Natural killer cell (primary cell): ENCODE results near the gene METTL25B. TPM values are rescaled to one million over a fixed set of nuclear protein-coding genes. Genes with fewer than 3 reads are reported as not detected.
A peak's percentile ranks its signal among the peaks of the same experiment; 100 is the strongest.

ENCODE experiments used
- ATAC-seq, 3 donors: fragments of 150-1000 bp in 2 of 3; fragments of 200-7000 bp in 1 of 3; cut with Tn5 transposase; 1 replicate in 1 of 3; 2 replicates in 2 of 3; pipeline ENCODE4 v1.10.0; 2021; ENCODE audit warnings: mild to moderate bottlenecking in 2 of 3, moderate library complexity in 2 of 3
- DNase-seq, 2 donors: peaks; one replicate each; pipeline versions ENCODE4 v3.0.0 to v3.0.0-alpha.2; 2013 to 2021; ENCODE audit warnings: mixed read lengths in 1 of 2
- H3K27ac ChIP-seq: one replicate; pipeline ENCODE4 v1.5.1; 2013; ENCODE audit warnings: mild to moderate bottlenecking, low read length
- H3K27me3 ChIP-seq: one replicate; pipeline ENCODE4 v1.6.1; 2013; ENCODE audit warnings: low read length; ENCODE audit not compliant: control insufficient read depth, insufficient read depth
- H3K36me3 ChIP-seq: one replicate; pipeline ENCODE4 v1.6.1; 2013; ENCODE audit warnings: low read length; ENCODE audit not compliant: control insufficient read depth, insufficient read depth
- H3K4me1 ChIP-seq: one replicate; pipeline ENCODE4 v1.6.1; 2013; ENCODE audit warnings: low read length; ENCODE audit not compliant: control insufficient read depth, insufficient read depth
- H3K4me3 ChIP-seq: one replicate; pipeline ENCODE4 v1.5.1; 2013; ENCODE audit warnings: low read length
- H3K9me3 ChIP-seq: one replicate; pipeline ENCODE4 v1.6.1; 2013; ENCODE audit warnings: low read length; ENCODE audit not compliant: control insufficient read depth, insufficient read depth
- H3K27ac Mint-ChIP-seq, 2 donors: one replicate each; pipeline ENCODE4 v1.8.0; 2022; ENCODE audit warnings: mild to moderate bottlenecking in 2 of 2, mixed read lengths in 2 of 2, moderate library complexity in 1 of 2
- H3K27me3 Mint-ChIP-seq, 2 donors: one replicate each; pipeline ENCODE4 v1.8.0; 2022; ENCODE audit warnings: low read depth in 2 of 2, mixed read lengths in 2 of 2
- H3K36me3 Mint-ChIP-seq: one replicate; pipeline ENCODE4 v1.8.0; 2022; ENCODE audit warnings: mixed read lengths
- H3K4me1 Mint-ChIP-seq, 2 donors: one replicate each; pipeline ENCODE4 v1.8.0; 2022; ENCODE audit warnings: mixed read lengths in 2 of 2
- H3K4me3 Mint-ChIP-seq: one replicate; pipeline ENCODE4 v1.8.0; 2022; ENCODE audit warnings: mild to moderate bottlenecking, moderate library complexity, mixed read lengths
- H3K9me3 Mint-ChIP-seq, 2 donors: one replicate each; pipeline ENCODE4 v1.8.0; 2022; ENCODE audit warnings: mixed read lengths in 2 of 2
- WGBS: methylation state at CpG from one replicate; pipeline ENCODE4 v1.1.7; 2013; ENCODE audit warnings: missing lambda C conversion rate; ENCODE audit not compliant: insufficient coverage; 5-methylcytosine and 5-hydroxymethylcytosine counted together
- intact Hi-C: fragments of 100-400 bp; cut with micrococcal nuclease; formaldehyde crosslinking; loops from one replicate; pipeline ENCODE4 v1.14.2; 2022
- total RNA-seq, 4 donors: library from RNA; stranded (reverse); fragments of 120-200 nt in 1 of 4; gene quantifications; one replicate each; pipeline versions ENCODE4 v1.2.3 to v1.2.4, GENCODE V29; 2013 to 2022
- TF ChIP-seq, protein P1 (sequence below): fragments of 200-600 bp; IDR thresholded peaks from one replicate; pipeline ENCODE4 v1.8.0; 2022; ENCODE audit warnings: antibody characterized with exemption

The METTL25B gene
- total RNA-seq, 3 donors from 2014 or later (not counting 1 experiment from before 2014, with no cell fraction given): 23.5 to 25.3 (median 23.8) TPM

DNA sequence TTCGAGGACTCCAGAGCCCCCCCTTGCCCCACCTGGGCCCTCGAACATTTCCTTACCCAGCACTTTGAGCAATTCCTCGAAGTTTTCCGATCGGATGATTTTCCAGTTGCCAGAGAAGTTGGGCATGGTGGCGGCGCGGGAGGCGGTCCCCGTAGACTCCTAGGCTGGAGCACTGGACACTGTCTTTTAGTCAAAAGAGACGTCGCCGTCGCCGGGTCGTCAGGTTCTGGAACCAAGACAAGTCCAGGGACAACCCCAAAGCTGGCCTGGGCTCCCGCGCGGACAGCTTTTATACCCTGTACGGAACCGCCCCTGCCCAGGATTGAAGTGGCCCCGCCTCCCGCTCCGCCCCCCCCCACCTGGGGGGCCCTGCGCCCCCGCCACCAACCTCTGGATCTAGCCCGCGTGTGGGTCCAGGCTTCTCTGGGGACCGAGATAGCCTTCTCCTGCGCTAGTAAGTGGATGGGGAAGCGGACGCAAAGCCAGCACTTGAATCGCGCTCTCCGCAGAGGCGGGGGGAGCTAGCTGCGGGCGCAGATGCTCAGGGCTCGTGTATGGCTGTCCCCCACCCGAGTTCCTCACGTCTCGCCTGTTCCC, 22.9 kb upstream of the METTL25B start, which contains the start of gene CRABP2:
CRABP2 (minus strand) TSS at position 263 of the 597 bp plus-strand sequence; CDS start at position 126, 137 bp downstream.
- peaks cover 16 to 26% of the 10 kb centered on the region in 2 donors for H3K27me3 Mint-ChIP-seq
- no peaks in the 10 kb centered on the region for H3K36me3 ChIP-seq
- peaks cover 35% of the 10 kb centered on the region for H3K27me3 ChIP-seq
- H3K4me3 ChIP-seq: peak within 1 kb of the TSS; percentile 53
- 3% methylated on average over 40 of the region's 42 CpGs for WGBS
- H3K4me1 ChIP-seq: peaks cover 31% of the 10 kb centered on the region
- H3K4me3 Mint-ChIP-seq: peak within 1 kb of the TSS; percentile 86
- H3K27ac Mint-ChIP-seq: peak within 1 kb of the TSS in 1 of 2 donors; percentile 84
- H3K9me3 Mint-ChIP-seq: no peaks in the 10 kb centered on the region
- peak in 1 of 2 donors; percentile 68 for DNase-seq
- ATAC-seq: peak in 2 of 3 donors; percentile 49 to 54
- no peaks in the 10 kb centered on the region for H3K36me3 Mint-ChIP-seq
- no peaks in the 10 kb centered on the region for H3K9me3 ChIP-seq
- TF ChIP-seq, protein P1, sequence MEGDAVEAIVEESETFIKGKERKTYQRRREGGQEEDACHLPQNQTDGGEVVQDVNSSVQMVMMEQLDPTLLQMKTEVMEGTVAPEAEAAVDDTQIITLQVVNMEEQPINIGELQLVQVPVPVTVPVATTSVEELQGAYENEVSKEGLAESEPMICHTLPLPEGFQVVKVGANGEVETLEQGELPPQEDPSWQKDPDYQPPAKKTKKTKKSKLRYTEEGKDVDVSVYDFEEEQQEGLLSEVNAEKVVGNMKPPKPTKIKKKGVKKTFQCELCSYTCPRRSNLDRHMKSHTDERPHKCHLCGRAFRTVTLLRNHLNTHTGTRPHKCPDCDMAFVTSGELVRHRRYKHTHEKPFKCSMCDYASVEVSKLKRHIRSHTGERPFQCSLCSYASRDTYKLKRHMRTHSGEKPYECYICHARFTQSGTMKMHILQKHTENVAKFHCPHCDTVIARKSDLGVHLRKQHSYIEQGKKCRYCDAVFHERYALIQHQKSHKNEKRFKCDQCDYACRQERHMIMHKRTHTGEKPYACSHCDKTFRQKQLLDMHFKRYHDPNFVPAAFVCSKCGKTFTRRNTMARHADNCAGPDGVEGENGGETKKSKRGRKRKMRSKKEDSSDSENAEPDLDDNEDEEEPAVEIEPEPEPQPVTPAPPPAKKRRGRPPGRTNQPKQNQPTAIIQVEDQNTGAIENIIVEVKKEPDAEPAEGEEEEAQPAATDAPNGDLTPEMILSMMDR: no peak
- H3K4me1 Mint-ChIP-seq: peaks cover 18 to 33% of the 10 kb centered on the region in 2 donors
- H3K27ac ChIP-seq: no peak within 1 kb of the TSS
- intact Hi-C loops: no loop called here

GRCh38 chr1:156705918-156706656, 22.2 kb upstream of the METTL25B start:
- peak; percentile 57 to 65 (median 63) for ATAC-seq
- no peaks in the 10 kb centered on the region for H3K36me3 Mint-ChIP-seq
- H3K9me3 Mint-ChIP-seq: no peaks in the 10 kb centered on the region
- peak overlapping the region; percentile 53 for H3K4me3 ChIP-seq
- peaks cover 16 to 26% of the 10 kb centered on the region in 2 donors for H3K27me3 Mint-ChIP-seq
- TF ChIP-seq, protein P1: peak; percentile 75
- H3K4me3 Mint-ChIP-seq: peak overlapping the region; percentile 86
- peak overlapping the region in 1 of 2 donors; percentile 84 for H3K27ac Mint-ChIP-seq
- peaks cover 31% of the 10 kb centered on the region for H3K4me1 ChIP-seq
- WGBS: 1% methylated on average over 45 of the region's 45 CpGs
- H3K9me3 ChIP-seq: no peaks in the 10 kb centered on the region
- H3K36me3 ChIP-seq: no peaks in the 10 kb centered on the region
- DNase-seq: peak; percentile 58 to 84
- intact Hi-C loops: loop anchor here (2.0 kb wide), 1 partner anchor 13 kb away; no protein-coding TSS in a partner anchor
- peaks cover 18 to 33% of the 10 kb centered on the region in 2 donors for H3K4me1 Mint-ChIP-seq
- H3K27ac ChIP-seq: no peak overlapping the region
- H3K27me3 ChIP-seq: peaks cover 32% of the 10 kb centered on the region

DNA sequence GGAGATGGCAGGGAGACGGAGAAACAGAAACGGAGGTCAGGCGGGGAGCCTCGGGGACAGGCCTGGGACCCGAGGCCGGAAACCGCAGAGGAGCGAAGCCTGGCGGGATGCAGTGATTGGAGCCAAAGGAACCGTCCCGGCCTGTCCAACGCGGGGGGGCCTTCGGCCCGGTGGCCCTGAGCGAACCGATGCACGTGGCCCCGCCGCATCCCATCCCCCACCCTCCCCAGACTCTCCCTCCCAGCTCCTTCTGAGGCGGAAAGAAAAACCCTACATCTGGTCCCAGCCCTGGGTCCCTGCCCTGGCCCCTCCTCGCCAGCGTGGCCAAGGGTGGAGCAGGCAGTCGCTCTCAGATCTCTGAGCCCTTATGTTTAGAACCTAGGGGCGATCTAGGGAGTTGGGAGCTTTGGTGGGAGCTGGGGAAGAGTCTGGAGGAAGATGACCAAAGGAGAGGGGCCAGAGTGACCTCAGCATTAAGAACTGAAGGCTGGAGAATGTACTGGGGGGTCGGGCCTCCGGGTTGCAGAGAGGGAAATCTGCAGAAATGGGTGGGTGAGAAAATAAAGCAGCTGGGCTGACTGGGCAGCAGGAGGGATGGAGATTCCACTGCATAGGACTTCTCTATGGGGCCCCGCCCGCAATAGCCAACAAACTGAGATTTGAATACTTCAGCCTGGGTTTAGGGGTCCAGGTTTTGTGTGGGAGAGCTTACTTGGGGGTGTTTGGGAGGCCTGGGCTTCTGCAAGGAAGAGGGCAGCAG, 21.4 kb upstream of the METTL25B start:
- 8% methylated on average over 29 of the region's 29 CpGs for WGBS
- peak overlapping the region; percentile 86 for H3K4me3 Mint-ChIP-seq
- no peaks in the 10 kb centered on the region for H3K9me3 ChIP-seq
- ATAC-seq (peak in 2 of 3 donors; percentile 8 to 22), DNase-seq (peak in 1 of 2 donors; percentile 54)
- no peaks in the 10 kb centered on the region for H3K36me3 ChIP-seq
- no peak overlapping the region for H3K27ac ChIP-seq
- peaks cover 16 to 23% of the 10 kb centered on the region in 2 donors for H3K27me3 Mint-ChIP-seq
- H3K4me1 Mint-ChIP-seq: peaks cover 18 to 33% of the 10 kb centered on the region in 2 donors
- intact Hi-C loops: loop anchor here (2.0 kb wide), 1 partner anchor 14 kb away; no protein-coding TSS in a partner anchor
- H3K36me3 Mint-ChIP-seq: no peaks in the 10 kb centered on the region
- H3K4me1 ChIP-seq: peaks cover 31% of the 10 kb centered on the region
- H3K9me3 Mint-ChIP-seq: no peaks in the 10 kb centered on the region
- peak overlapping the region in 1 of 2 donors; percentile 84 for H3K27ac Mint-ChIP-seq
- peaks cover 26% of the 10 kb centered on the region for H3K27me3 ChIP-seq
- H3K4me3 ChIP-seq: peak overlapping the region; percentile 53
- TF ChIP-seq, protein P1: no peak
